B cell (primary cell): Measurements from ENCODE around the gene ZBTB4. TPM values are rescaled to one million over a fixed set of nuclear protein-coding genes. Genes with fewer than 3 reads are reported as not detected.

Source experiments
- ATAC-seq: fragments of 200-7000 bp; cut with Tn5 transposase; one replicate; pipeline ENCODE4 v1.10.0; 2021; ENCODE audit warnings: low read depth, mild to moderate bottlenecking, moderate number of reproducible peaks, moderate library complexity
- CTCF ChIA-PET: fragments of 350-600 bp; sonication (Branson Sonifier 250); formaldehyde crosslinking; loops from one replicate; lab custom pipeline; 2021; ENCODE audit warnings: antibody characterized with exemption, inconsistent platforms; lab: Charles Lee
- POLR2A ChIA-PET: fragments of 350-600 bp; sonication (Branson Sonifier 250); formaldehyde crosslinking; loops from one replicate; lab custom pipeline; 2021; ENCODE audit warnings: antibody characterized with exemption; lab: Charles Lee
- DNase-seq: peaks from one replicate; pipeline ENCODE4 v3.0.0; 2013
- H2AFZ ChIP-seq: 2 replicates; pipeline ENCODE4 v1.6.1; 2012; ENCODE audit warnings: mild to moderate bottlenecking, low read depth, low read length; ENCODE audit not compliant: insufficient read depth, poor library complexity, severe bottlenecking
- H3K27ac ChIP-seq, 2 donors: 1 replicate in 1 of 2; 2 replicates in 1 of 2; pipeline ENCODE4 v1.5.1; 2012 to 2013; ENCODE audit warnings: low read length in 2 of 2, mild to moderate bottlenecking in 2 of 2, moderate library complexity in 1 of 2
- H3K27me3 ChIP-seq, 4 experiments: fragments of 200-600 bp in 1 of 4; sonication (generic) in 1 of 4; replicated peaks in 1 of 4; 1 replicate in 2 of 4; 2 replicates in 2 of 4; pipeline versions ENCODE4 v1.6.1 to v1.7.0; 2013 to 2016; ENCODE audit warnings: low read length in 3 of 4, mild to moderate bottlenecking in 2 of 4, mixed read lengths in 1 of 4, moderate library complexity in 1 of 4; ENCODE audit not compliant: insufficient read depth in 4 of 4, control insufficient read depth in 3 of 4; ENCODE audit errors: control extremely low read depth in 1 of 4
- H3K36me3 ChIP-seq, 2 experiments: replicated peaks in 1 of 2; 1 replicate in 1 of 2; 2 replicates in 1 of 2; pipeline versions ENCODE4 v1.6.1 to v1.7.1; 2013; ENCODE audit warnings: low read length in 1 of 2; ENCODE audit not compliant: insufficient read depth in 2 of 2, control insufficient read depth in 1 of 2; ENCODE audit errors: control extremely low read depth in 1 of 2, extremely low read depth in 1 of 2
- H3K4me1 ChIP-seq, 2 donors: fragments of 200-600 bp in 1 of 2; sonication (generic) in 1 of 2; 1 replicate in 1 of 2; 2 replicates in 1 of 2; pipeline versions ENCODE4 v1.5.1 to v1.6.1; 2013 to 2017; ENCODE audit warnings: low read length in 2 of 2; ENCODE audit not compliant: control insufficient read depth in 2 of 2, insufficient read depth in 2 of 2
- H3K4me2 ChIP-seq: replicated peaks from 2 replicates; pipeline ENCODE3; 2012; ENCODE audit warnings: mild to moderate bottlenecking, low read depth, low read length; ENCODE audit not compliant: poor library complexity, severe bottlenecking
- H3K4me3 ChIP-seq, 5 experiments: fragments of 200-600 bp in 1 of 5; sonication (generic) in 1 of 5; 1 replicate in 3 of 5; 2 replicates in 2 of 5; pipeline versions ENCODE4 v1.5.1 to v1.7.0; 2011 to 2016; ENCODE audit warnings: low read length in 4 of 5, mild to moderate bottlenecking in 4 of 5, low read depth in 2 of 5, control low read depth in 1 of 5, moderate library complexity in 1 of 5; ENCODE audit not compliant: insufficient read depth in 1 of 5; ENCODE audit errors: control extremely low read depth in 1 of 5, extremely low read depth in 1 of 5
- H3K79me2 ChIP-seq: fragments of 200-600 bp; sonication (generic); one replicate; pipeline ENCODE4 v1.6.0; 2016; ENCODE audit warnings: low read length; ENCODE audit not compliant: control insufficient read depth, insufficient read depth
- H3K9ac ChIP-seq: fragments of 200-600 bp; sonication (generic); 2 replicates; pipeline ENCODE4 v1.6.1; 2017; ENCODE audit warnings: mild to moderate bottlenecking, low read length, moderate library complexity
- H3K9me3 ChIP-seq, 3 donors: one replicate each; pipeline versions ENCODE4 v1.6.1 to v1.7.1; 2013; ENCODE audit warnings: low read length in 2 of 3; ENCODE audit not compliant: control insufficient read depth in 2 of 3, insufficient read depth in 1 of 3; ENCODE audit errors: control extremely low read depth in 1 of 3
- H4K20me1 ChIP-seq: 2 replicates; pipeline ENCODE4 v1.6.0; 2012; ENCODE audit warnings: mild to moderate bottlenecking, low read length; ENCODE audit not compliant: insufficient read depth, control insufficient read depth, poor library complexity, severe bottlenecking
- H3K27ac Mint-ChIP-seq: one replicate; pipeline ENCODE4 v1.8.0; 2021; ENCODE audit warnings: mixed read lengths
- H3K27me3 Mint-ChIP-seq: one replicate; pipeline ENCODE4 v1.8.0; 2021; ENCODE audit warnings: mixed read lengths
- H3K4me1 Mint-ChIP-seq: one replicate; pipeline ENCODE4 v1.8.0; 2021; ENCODE audit warnings: mixed read lengths
- H3K4me3 Mint-ChIP-seq: one replicate; pipeline ENCODE4 v1.8.0; 2021; ENCODE audit warnings: mixed read lengths
- H3K9me3 Mint-ChIP-seq: one replicate; pipeline ENCODE4 v1.8.0; 2022; ENCODE audit warnings: mixed read lengths; ENCODE audit not compliant: insufficient read depth
- CTCF ChIP-seq: fragments of 200-600 bp; IDR thresholded peaks from one replicate; pipeline ENCODE4 v1.8.0; 2022; ENCODE audit warnings: antibody characterized with exemption, mild to moderate bottlenecking
- EZH2 ChIP-seq: IDR thresholded peaks from 2 replicates; pipeline ENCODE4 v1.6.1; 2012; ENCODE audit warnings: borderline replicate concordance, low read depth, mild to moderate bottlenecking, moderate library complexity, low read length; ENCODE audit not compliant: insufficient read depth, poor library complexity, severe bottlenecking
- WGBS: methylation state at CpG from one replicate; pipeline ENCODE4 v1.1.5; 2013; ENCODE audit warnings: missing lambda C conversion rate; ENCODE audit not compliant: insufficient coverage; 5-methylcytosine and 5-hydroxymethylcytosine counted together
- intact Hi-C: fragments of 100-400 bp; cut with micrococcal nuclease; formaldehyde crosslinking; loops from one replicate; pipeline ENCODE4 v1.10.0; 2022
- polyA plus RNA-seq: library from polyadenylated mRNA; depleted of rRNA; stranded (reverse); fragments of >200 nt; gene quantifications from 2 replicates; pipeline ENCODE4 v1.2.3, GENCODE V29; 2012
- total RNA-seq, 2 donors: library from RNA; stranded (reverse); fragments of 120-200 nt in 1 of 2; gene quantifications; 1 replicate in 1 of 2; 2 replicates in 1 of 2; pipeline versions ENCODE4 v1.2.3 to v1.2.4, GENCODE V29; 2013 to 2022

The ZBTB4 gene
- total and polyA plus RNA-seq, 2 donors (not counting 1 experiment from before 2014, with no cell fraction given) = 19.2 to 62.4 TPM

DNA sequence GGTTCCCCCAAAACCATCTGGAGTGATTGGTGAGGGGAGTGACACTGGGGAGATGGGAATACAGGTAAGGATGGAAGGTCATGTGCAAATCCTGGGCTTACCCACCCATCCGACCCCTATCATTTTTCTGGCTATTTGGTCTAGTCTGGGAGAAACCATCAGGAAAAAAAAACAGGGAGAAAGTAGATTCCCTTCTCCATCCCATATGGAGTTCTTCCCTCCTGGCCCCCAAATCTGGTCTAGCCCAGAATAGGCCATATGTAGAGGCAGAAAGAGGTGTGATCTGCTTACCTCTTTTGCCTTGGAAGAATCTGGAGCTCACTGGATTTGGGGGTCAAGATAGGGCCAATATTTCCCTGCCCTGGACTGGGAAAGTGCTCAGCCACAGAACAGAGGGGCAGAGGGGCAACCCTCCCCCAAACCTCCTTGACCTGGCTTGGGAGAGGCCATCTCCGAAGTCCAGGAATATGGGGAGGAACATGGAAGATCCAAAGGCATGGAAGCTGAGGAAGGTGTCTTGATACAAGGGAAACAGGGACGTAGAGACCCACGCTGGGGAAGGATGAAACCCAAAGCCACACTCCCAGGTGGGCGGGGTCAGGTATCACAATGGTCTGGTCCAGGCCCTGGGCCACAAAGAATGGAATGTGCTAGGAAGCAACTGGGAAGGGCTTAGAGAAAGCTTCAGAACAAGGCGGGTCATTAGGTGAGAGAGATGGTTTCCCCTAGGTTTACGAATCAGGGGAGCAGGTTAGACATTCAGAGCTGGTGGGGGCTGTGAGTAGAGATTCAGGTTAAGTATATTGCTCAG is 18.4 kb downstream of the ZBTB4 start:
- WGBS = 100% methylated on average over 4 of the region's 7 CpGs
- no peak for ATAC-seq
- TF ChIP-seq CTCF (no peak), EZH2 (no peak)
- Histone ChIP-seq H3K36me3 (peaks cover 0 to 22% of the 10 kb centered on the region in 2 experiments), H3K27ac (no peak overlapping the region), H3K27me3 (no peaks in the 10 kb centered on the region), H3K4me1 (peaks cover 5 to 6% of the 10 kb centered on the region in 2 donors), H3K9me3 (no peaks in the 10 kb centered on the region), H3K4me3 (no peak overlapping the region), H2AFZ (no peak overlapping the region), H3K9ac (no peak overlapping the region), H3K4me2 (no peak overlapping the region), H4K20me1 (peaks cover 18% of the 10 kb centered on the region), H3K79me2 (no peaks in the 10 kb centered on the region)
- no peak overlapping the region for H3K4me3 Mint-ChIP-seq
- no peak for DNase-seq
- ChIA-PET CTCF (interaction anchor here (1.3 kb wide), 1 partner anchor 53 kb away, joined by 4 read pairs; no protein-coding TSS in a partner anchor), POLR2A (interaction anchor here (0.6 kb wide), 1 partner anchor 93 kb away, joined by 3 read pairs; no protein-coding TSS in a partner anchor)
- no peaks in the 10 kb centered on the region for H3K9me3 Mint-ChIP-seq
- peaks cover 5% of the 10 kb centered on the region for H3K4me1 Mint-ChIP-seq
- H3K27ac Mint-ChIP-seq = no peak overlapping the region
- intact Hi-C loops = no loop called here
- H3K27me3 Mint-ChIP-seq = no peaks in the 10 kb centered on the region

DNA sequence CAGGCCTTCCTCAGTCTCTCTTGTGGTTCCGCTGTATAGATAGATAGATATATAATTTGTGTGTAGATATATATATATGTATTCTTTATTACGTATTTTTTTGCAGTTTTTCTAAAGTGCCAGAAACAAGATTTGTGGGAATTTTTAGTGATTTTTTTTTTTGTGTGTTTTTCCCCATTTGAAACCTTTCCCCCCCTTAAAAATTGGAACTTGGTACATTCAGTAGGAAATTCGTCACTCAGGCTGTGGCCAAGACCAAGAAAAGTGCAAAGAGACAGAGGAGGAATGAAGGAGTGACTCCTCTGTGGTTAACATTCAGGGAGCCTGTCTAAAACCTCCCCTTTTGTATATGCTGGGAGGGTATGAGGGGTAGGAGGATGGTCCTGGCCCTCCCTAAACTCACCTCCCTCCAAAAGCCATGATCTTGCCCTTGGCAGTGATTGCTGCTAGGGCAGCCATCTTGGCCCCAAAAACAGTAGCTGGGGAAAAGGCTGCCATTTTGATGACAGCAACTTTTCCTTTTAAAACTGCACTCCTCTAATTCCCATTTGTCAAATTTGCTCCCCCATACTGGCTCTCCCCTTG is 19.4 kb downstream of the ZBTB4 start:
- no peak overlapping the region for H2AFZ ChIP-seq
- H3K4me1 Mint-ChIP-seq = peaks cover 10% of the 10 kb centered on the region
- peaks cover 5 to 9% of the 10 kb centered on the region in 2 donors for H3K4me1 ChIP-seq
- no peaks in the 10 kb centered on the region for H3K27me3 ChIP-seq
- peaks cover 0 to 18% of the 10 kb centered on the region in 2 experiments for H3K36me3 ChIP-seq
- intact Hi-C loops = loop anchor here (5.0 kb wide), 1 partner anchor 153 kb away; the partner anchor contains the start of gene EIF5A
- no peak overlapping the region for H3K4me3 ChIP-seq
- no peak overlapping the region for H3K27ac Mint-ChIP-seq
- WGBS = no CpG with 5 or more reads among the region's 3 CpGs
- no peaks in the 10 kb centered on the region for H3K9me3 Mint-ChIP-seq
- no peak for TF ChIP-seq CTCF
- TF ChIP-seq EZH2 = no peak
- H3K79me2 ChIP-seq = no peaks in the 10 kb centered on the region
- CTCF ChIA-PET = no interaction called here
- no peak overlapping the region for H3K9ac ChIP-seq
- DNase-seq = no peak
- POLR2A ChIA-PET = interaction anchor here (0.6 kb wide), 1 partner anchor 1413 kb away, joined by 4 read pairs; no protein-coding TSS in a partner anchor
- H3K27me3 Mint-ChIP-seq = no peaks in the 10 kb centered on the region
- peaks cover 14% of the 10 kb centered on the region for H4K20me1 ChIP-seq
- H3K9me3 ChIP-seq = no peaks in the 10 kb centered on the region
- H3K4me2 ChIP-seq = no peak overlapping the region
- H3K4me3 Mint-ChIP-seq = no peak overlapping the region
- H3K27ac ChIP-seq = no peak overlapping the region
- ATAC-seq = no peak
